ENCODE results near the gene STARD9.

Gene STARD9

GRCh38 chr15:42632105-42632675 lies 56.8 kb downstream of the STARD9 start:
- DNase-seq: no peak

GRCh38 chr15:42640109-42640508 lies 64.7 kb downstream of the STARD9 start:
- no peak for DNase-seq

GRCh38 chr15:42650208-42651066 lies 75.0 kb downstream of the STARD9 start:
- DNase-seq: peak; percentile 65

GRCh38 chr15:42665827-42666226 lies 90.4 kb downstream of the STARD9 start:
- DNase-seq: no peak

- no peak for DNase-seq
Measured at GRCh38 chr15:42667855-42668254, 92.4 kb downstream of the STARD9 start.

- DNase-seq: no peak
Measured at GRCh38 chr15:42670451-42670850, 95.0 kb downstream of the STARD9 start.

- DNase-seq: no peak
Measured at GRCh38 chr15:42672444-42672843, 97.0 kb downstream of the STARD9 start.

GRCh38 chr15:42674472-42674871 lies 99.1 kb downstream of the STARD9 start:
- no peak for DNase-seq

GRCh38 chr15:42675021-42675420 lies 99.6 kb downstream of the STARD9 start:
- DNase-seq: no peak

- DNase-seq: no peak
Measured at GRCh38 chr15:42679285-42680141, 104.1 kb downstream of the STARD9 start.

GRCh38 chr15:42680142-42680482 lies 104.7 kb downstream of the STARD9 start:
- peak; percentile 70 for DNase-seq

GRCh38 chr15:42681119-42681518 lies 105.7 kb downstream of the STARD9 start:
- no peak for DNase-seq

- no peak for DNase-seq
Measured at GRCh38 chr15:42686281-42686680, 110.9 kb downstream of the STARD9 start.

- DNase-seq: no peak
Measured at GRCh38 chr15:42687740-42688139, 112.3 kb downstream of the STARD9 start.

GRCh38 chr15:42688301-42688700 lies 112.9 kb downstream of the STARD9 start:
- no peak for DNase-seq

- DNase-seq: no peak
Measured at GRCh38 chr15:42691308-42691707, 115.9 kb downstream of the STARD9 start.

GRCh38 chr15:42691770-42692169 lies 116.4 kb downstream of the STARD9 start:
- DNase-seq: no peak

GRCh38 chr15:42692536-42692935 lies 117.1 kb downstream of the STARD9 start:
- no peak for DNase-seq

GRCh38 chr15:42692997-42693396 lies 117.6 kb downstream of the STARD9 start:
- no peak for DNase-seq

- no peak for DNase-seq
Measured at GRCh38 chr15:42693496-42693895, 118.1 kb downstream of the STARD9 start.

- no peak for DNase-seq
Measured at GRCh38 chr15:42693942-42694341, 118.5 kb downstream of the STARD9 start.

GRCh38 chr15:42694398-42694797 lies 119.0 kb downstream of the STARD9 start:
- DNase-seq: no peak

GRCh38 chr15:42695527-42696071 lies 120.2 kb downstream of the STARD9 start:
- no peak for DNase-seq
